HG03460 (cell line): ENCODE data around the gene TEX10.

ENCODE experiments used
- ATAC-seq: cut with Tn5 transposase; IDR thresholded peaks from one replicate; pipeline ENCODE4 v1.9.1; 2021; ENCODE audit not compliant: unreplicated experiment

TEX10 gene

DNA sequence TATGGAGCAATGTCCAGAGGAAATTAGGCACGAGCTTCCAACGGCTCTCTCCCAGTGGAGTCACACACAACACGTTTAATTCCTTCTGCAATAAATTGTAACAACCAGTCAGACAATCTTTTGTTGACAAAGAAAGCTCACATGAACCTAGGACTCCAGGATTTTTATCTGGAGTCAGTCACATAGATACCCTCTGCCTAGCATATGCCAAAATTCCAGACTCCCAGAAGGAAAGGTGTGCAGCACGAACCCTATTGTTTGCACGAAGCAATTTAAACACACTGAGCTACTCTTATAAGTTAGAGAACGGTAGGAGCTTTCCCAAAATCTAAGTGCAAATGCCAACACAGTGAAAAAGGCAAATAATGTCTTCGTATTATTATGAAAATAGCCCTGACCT, 67.1 kb downstream of the TEX10 start:
- no peak for ATAC-seq

GRCh38 chr9:100285080-100285479, 67.7 kb downstream of the TEX10 start:
- ATAC-seq: no peak

- no peak for ATAC-seq
Measured at GRCh38 chr9:100284247-100284646, 68.5 kb downstream of the TEX10 start.

- no peak for ATAC-seq
Measured at GRCh38 chr9:100282388-100282719, 70.4 kb downstream of the TEX10 start.

- ATAC-seq: no peak
Measured at GRCh38 chr9:100281676-100282387, 70.9 kb downstream of the TEX10 start.

DNA sequence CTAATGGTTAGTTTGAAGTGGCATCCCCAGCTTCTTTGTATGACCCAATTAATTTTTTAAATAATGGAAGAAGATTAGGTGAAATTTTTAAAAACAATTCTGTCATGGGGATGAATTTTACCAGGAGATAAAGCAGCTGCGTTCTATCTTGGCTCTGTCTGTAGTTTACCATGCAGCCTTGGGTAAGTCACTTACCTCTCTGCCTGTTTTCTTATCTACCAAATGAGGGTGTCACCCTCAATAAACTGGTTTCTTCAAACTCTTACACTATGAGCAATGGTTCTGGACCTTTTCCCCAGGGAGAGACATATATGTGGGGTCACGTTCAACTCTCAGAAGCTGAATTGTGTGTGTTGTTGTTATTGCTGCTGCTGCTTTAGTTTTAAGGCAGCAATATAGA, 71.7 kb downstream of the TEX10 start:
- no peak for ATAC-seq

- no peak for ATAC-seq
Measured at GRCh38 chr9:100277166-100277979, 75.4 kb downstream of the TEX10 start.

- ATAC-seq: no peak
Measured at GRCh38 chr9:100269656-100270055, 83.1 kb downstream of the TEX10 start.

- no peak for ATAC-seq
Measured at GRCh38 chr9:100268271-100268670, 84.5 kb downstream of the TEX10 start.

GRCh38 chr9:100267211-100267610, 85.5 kb downstream of the TEX10 start:
- ATAC-seq: no peak
